ENCODE results near the gene PWWP2B.

PWWP2B gene

DNA sequence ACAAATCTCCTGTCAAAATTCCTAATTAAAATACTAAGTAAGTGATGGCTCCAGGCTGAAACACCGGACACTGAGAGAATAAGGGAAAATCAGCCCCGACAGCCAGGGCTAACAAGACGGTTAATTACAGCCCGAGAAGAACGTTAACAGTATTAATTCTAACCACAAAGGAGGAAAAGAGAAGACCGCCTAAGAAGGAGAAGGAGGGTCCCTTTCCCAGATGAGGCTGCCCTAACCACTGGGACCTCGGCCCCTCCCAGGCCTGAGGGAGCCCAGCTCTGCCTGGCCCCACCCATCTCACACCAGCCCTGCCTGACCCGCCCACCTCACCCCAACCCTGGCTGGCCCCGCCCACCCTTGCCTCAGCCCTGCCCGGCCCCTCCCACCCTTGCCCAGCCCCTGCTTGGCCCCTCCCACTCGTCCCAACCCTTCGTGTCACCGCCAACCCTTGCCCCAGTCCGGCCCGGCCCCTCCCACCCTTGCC is 51.3 kb downstream of the PWWP2B start:
- no peak for DNase-seq (ENCODE audit: low read depth)

DNA sequence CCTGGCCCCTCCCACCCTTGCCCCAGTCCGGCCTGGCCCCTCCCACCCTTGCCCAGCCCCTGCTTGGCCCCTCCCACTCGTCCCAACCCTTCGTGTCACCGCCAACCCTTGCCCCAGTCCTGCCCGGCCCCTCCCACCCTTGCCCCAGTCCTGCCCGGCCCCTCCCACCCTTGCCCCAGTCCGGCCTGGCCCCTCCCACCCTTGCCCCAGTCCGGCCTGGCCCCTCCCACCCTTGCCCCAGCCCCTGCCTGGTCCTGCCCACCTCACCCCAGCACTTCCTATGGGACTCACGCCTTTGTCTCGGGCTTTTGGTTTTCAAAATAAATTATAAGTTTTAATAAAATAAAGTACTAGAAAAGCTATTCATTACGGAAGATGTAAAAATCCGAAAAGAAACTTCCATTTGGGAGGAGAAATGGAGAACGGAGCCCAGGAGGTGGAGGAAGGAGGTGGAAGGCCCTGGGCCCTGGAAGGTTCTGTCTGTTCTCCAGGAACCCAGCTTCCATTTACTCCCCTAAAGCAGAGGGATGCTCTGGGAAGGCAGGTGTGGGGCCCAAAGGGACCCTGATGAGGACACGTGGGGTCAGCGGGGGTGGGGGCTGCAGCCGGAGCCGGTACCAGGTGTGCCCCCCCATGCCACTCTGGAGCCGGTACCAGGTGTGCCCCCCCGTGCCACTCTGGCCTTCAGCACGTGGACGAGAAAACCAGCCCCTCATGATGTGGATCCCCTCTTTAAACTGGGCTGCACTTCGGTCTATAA is 52.2 kb downstream of the PWWP2B start:
- no peak for DNase-seq (ENCODE audit: low read depth)

DNA sequence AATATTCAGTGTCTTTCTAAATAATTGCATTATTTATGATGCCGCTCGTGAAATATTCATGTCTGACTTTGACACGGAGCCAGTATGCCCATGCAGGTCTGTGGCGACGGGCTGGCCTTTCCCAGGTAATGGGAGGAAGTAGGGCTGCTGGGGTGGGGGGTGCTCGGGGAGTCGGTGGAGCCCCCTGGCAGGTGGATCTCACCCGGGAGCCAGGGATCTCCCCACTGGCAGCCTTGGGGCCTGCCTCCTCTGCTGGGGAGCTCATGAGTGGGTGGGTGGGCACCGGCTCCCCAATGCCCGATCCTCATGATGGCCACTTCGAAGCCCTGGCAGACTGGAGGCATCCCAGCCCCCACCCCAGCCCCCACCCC is 52.8 kb downstream of the PWWP2B start:
- no peak for DNase-seq (ENCODE audit: low read depth)

DNA sequence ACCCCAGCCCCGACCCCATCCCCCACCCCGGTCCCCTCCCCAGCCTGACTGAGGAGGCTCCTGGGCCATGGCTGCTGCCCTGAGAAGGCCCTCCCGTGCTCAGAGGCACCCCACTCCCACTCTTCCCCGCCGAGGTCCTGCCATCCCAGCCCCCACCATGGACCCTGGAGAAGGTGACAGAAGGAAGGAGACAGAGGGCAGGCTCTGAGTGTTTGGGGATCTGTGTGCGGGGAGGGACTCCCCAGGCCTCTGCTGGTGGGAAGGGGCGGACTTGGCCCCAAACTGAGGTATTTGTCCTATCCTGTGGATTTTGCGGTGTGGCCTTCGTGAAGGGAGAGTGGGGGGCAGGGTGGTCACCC is 53.4 kb downstream of the PWWP2B start:
- DNase-seq (ENCODE audit: low read depth): no peak

DNA sequence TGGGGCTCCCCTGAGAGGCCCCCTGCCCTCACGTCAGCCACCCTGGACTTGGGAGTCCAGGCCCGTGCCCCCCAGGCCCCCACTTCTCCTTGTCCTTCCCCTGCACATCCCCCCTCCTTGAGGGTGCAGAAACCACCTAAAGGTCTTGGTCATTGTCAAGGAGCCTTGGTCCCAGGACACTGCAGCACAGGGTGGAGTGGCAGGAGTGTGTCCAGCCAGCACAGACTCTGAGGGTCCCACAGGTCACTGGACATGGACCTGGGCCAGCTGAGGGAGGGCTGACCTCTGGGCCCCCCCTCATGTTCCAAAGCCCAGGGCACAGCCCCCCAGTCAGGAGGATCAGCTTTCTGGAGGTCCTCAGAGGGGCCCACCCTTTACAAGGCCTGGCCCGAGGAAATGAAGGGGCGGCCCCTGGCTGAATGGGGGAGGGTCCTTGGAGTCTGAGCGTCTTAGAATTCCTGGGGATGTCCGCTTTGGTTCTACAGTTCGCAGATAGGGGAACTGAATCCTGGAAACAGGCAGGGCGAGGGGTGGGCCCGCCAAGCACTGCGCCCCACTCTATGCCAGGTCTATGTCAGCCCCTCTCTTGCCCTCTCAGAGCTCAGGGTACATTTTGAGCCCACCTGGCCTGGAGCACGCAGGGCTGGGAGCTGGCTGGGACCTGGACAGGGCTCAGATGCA is 54.0 kb downstream of the PWWP2B start:
- no peak for DNase-seq (ENCODE audit: low read depth)

DNA sequence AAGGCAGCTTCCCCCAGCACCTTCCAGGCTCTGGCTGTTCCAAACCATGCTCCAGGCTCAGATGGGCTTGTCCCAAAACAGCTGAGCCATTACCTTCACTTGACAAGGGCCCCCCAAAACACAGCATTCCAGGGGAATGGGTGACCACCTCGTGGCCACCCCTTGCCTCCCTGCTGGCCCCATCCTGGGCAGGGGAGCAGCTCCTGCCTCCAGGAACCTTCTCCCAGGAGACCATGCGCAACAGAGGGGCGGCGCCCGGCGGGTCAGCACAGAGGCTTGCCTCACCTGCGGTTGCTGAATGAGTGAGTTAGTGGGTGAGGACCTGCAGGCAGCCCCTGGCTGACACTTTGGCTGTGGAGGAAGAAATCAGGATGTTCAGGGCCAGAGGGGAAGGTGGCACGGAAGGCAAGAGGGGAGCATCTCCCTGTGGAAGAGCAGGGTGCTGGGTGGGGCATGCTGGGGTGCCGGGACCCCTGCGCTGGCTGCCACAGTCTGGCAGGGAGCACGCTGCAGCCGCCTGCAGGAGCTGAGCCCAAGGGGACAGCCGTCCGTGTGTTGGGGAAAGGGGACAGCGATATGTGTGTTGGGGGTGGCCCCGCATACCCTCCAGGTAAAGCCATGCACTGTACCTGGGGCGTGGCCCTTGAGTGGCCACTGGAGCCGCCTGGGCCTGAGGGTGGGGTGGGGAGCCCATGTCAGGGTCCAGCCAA is 54.7 kb downstream of the PWWP2B start:
- DNase-seq (ENCODE audit: low read depth): no peak

DNA sequence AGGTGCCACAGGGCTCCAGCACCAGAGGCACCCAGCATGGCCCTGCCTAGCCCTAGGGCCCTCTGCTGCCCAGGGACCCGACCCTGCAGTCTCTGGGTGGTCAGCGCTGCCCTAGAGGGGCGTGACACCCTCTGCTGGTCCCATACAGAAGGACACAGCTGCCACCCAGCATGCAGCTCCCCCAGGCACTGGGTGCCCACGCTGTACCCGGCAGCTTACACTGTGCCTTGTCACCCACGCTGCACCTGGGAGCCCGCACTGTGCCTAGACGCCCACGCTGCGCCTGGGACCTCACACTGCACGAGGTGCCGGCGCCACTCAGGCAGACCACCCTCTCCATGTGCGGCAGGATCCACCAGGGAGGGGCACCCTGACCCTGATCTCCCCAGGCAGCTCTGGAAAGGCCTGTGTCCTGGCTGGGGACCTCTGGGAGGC is 55.2 kb downstream of the PWWP2B start:
- no peak for DNase-seq (ENCODE audit: low read depth)

DNA sequence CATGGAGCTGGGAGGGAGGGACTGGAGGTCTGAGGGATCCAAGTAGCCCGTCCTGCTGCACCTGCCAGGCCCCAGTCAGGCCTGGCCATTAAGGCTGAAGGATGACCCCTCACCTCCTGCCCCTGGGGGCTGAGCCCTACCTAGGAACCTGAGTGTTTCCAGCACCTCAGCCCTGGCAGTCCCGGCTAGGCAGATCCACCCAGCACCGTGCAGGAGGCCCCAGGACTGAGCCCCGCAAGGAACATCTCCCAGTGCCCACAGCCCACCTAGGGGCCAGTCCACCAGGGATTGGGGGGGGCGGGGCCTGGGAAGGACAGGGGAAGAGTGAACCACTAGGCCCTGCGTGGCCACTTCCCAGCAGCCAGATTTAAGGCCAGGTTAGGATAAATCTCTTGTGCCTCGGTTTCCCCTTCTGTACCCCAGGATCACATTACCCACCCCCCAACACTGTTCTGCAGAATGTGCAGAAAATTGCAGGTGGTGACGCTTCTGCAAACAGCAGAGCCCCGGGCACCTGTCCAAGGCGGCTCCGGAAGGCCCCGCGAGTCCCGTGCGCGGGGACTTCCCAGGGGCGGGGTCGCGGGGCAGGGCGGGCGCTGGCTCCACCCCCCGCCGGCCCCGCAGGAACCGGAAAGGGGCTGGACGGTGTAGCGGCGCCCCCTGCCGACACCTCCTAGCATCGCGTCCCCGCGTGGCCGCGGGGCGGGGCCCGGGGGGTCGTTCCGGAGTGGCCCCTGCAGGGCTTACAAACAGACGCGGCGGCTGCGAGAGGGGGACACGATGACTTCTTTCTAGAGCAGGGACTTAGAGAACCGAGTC is 55.9 kb downstream of the PWWP2B start:
- DNase-seq (ENCODE audit: low read depth): no peak

DNA sequence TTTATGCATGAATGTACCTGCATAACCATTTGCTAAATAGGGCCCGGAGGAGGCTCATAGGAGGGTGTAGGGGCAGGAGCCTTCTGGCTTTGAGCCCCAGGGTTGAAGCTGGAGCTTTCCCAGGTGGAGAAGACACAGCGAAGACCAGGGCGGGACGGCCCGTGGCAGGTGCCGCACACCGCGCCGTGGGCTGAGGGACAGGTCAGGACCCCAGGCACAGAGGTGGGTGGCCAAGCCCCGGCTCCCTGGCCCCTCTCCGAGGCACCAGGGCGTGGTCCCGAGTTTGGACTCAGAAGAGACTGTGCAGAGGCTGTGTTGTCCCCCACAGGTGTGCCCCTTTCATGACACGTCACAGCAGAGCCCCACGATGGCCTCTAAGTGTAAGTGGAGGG is 56.5 kb downstream of the PWWP2B start:
- DNase-seq (ENCODE audit: low read depth): no peak

DNA sequence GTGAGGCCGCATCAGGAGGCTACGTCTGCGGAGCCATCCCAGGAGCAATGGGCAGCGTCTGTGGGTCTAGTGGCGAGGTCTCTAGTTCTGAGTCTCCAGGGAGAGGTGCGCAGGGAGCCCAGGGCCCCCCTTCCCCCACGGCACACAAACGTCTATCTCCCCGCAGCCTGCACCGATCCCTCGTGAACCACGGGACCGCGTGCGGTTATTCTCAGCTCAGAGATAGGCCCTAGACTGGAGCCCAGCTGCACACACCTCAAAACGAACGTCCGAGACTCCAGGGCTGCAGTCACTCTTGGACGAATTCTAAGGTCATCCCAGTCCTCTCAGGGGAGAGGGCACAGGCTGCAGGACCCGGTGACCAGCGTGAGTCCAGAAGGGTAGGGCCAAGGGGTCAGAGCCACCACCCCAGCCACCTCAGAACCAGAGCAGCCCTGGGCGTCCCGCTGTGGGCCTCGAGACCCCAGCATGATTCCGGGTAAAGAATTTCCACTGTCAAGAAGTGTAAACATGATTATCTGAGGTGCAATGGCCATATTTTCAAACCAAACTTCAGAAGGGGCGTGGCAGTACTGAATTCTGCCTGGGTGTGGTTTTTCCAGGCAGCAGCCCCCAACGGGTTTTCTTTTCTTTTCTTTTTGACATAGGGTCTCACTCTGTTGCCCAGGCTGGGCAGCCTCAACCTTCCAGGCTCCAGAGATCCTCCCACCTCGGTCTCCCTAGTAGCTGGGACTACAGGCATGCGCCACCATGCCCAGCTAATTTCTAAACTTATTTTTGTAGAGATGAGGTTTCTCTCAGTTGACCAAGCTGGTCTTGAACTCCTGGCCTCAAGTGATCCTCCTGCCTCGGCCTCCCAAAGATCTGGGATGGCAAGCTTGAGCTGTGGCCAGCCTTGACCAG is 57.5 kb downstream of the PWWP2B start:
- DNase-seq (ENCODE audit: low read depth): no peak

DNA sequence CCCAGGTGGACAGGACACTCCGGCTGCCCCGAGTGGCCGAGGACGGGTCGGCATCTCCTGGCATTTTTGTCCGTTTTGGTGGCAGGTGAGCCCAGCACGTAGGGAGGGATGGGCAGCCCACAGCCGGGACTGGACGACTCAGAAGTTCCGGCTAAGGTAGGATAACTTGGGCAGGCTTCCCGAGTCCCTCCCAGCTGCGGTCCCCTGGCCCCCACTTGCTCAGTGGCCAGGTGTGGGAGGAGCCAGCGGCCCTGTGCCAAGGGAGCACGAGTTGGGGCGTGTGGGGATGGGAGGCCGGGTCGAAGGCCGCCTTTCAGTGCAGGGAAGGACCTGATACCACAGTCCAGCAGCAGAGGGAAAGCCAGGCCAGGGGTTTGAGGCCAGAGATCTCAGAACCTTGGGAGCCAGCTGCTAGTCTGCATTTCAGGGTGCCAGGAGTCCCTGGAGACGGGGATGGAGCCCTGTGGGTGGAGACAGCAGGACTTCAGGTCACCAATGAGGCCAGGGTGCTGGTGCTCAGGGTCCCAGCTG is 58.5 kb downstream of the PWWP2B start:
- no peak for DNase-seq (ENCODE audit: low read depth)

DNA sequence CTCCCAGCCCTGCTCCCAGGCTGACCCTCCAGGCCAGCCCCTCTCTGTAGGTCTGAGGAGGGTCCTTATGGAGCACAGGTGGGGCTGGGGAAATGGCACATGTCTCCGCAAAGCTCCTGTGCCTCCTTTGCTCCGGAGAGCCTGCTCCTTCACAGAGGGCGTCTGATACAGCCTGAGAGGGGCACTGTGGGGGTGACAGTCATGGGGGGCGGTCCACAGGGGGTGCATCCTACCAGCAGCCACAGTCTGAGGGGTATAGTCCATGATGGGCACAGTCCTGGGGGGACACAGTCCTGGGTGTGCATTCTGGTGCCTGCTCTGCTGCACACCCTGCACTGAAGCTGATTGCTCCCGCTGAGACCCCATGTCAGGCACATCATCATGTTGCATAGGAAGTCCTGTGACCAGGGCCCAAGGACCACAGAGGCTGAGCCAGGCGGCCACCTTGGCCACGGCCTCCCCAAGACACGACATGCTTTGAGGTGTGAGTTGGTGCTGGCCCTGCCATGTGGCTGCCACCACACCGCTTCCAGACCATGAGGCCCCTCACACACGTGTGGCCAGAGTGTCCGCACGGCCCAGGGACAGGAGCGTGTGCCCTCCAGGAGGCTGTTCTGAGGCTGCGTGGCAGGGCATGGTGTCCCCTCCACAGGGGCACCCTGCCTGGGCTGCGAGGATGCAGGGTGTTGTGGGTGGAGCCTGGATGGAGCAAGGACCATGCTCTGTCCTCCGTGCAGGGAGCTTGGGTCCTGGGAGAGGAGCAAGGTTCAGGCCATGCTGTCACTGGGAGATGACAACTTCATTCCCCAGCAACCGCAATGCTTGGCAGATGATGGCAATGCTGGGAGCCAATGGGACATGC is 59.2 kb downstream of the PWWP2B start:
- no peak for DNase-seq (ENCODE audit: low read depth)

DNA sequence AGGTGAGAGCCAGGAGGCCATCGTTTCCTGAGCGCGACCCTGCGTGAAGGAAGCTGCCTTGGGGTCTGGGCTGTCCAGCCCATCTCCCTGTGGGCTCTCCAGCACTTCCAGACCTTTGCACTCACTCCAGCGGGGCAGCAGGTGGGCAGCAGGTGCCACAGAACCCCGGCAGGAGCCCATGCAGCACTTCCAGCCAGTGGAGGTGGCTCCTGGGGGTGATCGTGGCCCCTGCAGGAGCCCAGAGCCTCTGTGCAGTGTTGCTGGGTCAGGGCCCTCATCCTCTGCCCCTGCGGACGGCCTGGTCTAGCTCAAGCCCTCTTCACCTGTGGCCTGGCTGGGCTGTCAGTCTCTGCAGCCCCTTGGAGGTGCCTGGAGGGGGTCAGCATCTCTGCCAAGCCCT is 59.9 kb downstream of the PWWP2B start:
- no peak for DNase-seq (ENCODE audit: low read depth)

DNA sequence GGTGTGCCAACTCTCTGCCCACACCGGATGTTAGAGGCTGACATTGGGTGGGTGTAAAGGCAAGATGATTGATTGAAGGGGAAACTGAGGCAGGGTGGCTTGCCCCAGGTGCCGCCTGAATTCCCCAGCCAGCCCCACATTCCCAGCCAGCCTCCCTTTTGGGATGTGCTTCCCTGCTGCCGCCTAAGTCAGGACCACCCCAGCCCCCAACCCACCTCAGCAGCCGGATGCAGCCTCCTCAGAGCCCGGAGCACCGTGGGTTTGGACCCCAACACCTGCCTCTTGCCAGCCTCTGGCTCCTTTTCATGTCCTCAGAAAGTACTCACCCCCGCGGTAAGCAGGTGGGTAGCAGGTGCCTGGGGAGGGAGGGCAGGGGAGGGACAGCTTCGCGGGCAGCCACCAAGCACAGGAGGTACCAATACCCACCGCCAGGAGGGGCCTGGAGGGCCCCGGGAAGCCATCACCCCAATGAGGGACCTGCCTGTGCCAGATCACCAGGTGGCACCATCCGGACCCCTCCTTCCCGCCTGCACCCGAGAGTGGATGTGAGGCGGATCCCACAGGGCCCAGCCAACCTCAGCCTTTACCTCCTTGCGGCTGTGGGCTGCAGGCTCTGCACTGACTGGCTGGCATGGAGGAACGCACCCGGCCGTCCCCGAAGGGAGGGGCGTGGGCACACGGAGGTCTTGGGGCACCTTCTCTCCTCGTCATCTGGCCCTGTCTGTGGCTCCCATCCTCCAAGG is 60.5 kb downstream of the PWWP2B start:
- no peak for DNase-seq (ENCODE audit: low read depth)

DNA sequence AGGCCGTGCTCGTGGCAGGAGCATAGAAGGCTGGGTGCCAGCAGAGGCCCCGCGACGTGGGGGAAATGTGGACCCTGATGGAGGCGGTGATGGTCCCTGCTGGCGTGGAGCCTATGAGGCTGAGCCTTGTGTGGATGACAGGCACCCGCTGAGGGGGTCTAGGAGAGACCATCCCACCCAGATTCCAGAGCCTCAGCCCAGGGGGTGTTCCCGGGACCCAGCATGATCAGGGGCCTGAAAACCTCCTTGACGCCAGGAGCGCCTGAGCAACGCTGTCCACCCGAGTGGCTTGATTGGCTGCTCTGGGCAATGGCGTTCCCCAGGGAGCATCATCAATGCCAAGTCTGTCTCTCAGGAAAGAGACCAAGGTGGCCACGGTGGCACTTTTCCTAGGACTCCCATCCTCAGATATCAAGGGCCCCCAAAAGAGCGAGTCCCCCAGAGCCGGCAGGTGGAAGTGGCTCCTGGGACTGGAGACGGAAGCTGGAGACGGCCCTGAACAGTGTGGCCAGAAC is 61.1 kb downstream of the PWWP2B start:
- DNase-seq (ENCODE audit: low read depth): no peak

DNA sequence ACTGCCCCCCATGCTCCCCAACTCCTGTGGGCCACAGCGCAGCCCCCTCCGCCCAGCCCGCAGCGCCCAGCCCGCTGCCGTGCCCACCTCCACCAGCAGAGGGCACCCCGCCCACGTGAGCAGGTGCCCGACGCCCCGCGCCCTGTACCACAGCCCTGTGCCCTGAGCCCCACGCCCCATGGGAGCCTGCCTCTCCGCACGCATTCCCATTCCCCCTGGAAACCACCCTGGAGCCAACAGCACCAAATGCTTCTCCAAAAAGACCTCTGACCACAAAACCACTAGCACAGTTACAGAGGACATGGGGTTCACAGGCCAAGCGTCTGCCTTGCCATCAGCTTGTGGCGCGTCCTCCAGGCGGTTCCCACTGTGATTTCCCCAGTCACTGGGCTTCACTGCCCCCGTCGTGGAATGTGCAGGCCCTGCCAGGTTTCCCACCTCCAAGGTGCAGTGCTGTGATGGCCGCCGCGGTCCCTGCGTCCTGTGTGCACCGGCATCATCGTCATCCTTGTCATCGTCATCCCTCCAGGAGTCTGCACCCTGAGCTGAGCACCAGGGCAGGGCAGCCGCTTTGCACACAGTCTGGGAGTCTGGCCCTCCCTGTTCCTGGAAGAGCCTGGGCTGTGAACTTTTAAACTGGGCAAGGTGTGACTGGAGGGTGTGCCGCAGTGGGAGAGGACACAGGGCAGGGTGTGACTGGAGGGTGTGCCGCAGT is 61.7 kb downstream of the PWWP2B start:
- DNase-seq (ENCODE audit: low read depth): no peak

DNA sequence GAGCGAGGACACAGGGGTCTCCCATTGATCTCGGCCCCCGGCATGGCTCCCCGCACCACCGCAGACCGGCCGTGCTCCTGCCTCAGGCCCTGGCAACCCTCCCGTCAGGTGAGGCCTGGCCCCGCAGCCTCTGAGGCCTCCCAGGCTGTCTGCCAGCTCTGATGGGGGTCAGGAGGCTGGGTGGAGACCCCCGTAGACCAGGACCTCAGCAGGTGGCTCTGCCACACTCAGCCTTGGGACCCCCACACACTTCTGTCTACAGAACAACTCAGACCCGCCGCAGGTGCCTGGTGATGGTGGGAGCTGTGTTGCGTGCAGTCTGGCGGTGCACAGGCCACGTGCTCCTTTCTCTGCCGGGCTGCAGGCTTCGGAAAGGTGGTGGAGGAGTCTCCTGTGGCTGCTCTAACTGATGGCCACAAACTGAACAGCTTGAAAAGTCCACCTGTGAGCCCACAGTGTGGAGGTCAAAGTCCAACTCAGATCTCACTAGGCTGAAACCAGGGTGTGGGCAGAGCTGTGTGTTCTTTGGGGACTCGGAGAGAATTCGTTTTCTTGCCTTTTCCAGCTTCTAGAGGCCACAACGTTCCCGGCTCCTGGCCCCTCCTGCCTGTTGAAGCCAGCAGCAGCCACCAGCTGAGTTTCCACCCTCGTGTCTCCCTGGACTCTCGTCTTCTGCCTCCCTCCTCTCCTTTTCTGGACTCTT is 62.5 kb downstream of the PWWP2B start:
- no peak for DNase-seq (ENCODE audit: low read depth)

DNA sequence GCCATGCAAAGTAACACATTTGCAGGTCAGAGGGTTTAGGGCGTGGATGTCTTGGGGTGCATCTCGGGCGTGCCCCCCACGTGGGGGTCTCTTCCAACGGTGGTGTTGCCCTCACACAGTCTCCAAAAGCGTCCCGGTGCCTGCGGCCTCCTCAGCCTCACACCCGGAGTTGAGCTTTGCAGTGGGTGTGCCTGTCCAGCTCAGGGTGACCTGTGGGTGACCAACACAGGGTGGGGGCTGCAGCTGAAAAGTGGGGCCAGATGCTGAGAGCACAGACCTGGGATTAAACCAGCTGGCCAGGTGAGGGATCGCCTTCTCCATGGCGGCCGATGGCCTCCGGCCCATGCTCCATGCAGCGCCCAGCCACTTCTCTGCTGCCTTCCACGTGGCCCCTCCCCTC is 63.1 kb downstream of the PWWP2B start:
- DNase-seq (ENCODE audit: low read depth): no peak
